GM19193 (cell line): ENCODE results near the gene ITPKC.

Experiments used
- POLR2A ChIP-seq: IDR thresholded peaks from 4 replicates; pipeline ENCODE4 v1.6.1; 2011; ENCODE audit not compliant: insufficient read depth, insufficient read length; ENCODE audit errors: extremely low read depth

The ITPKC gene

GRCh38 chr19:40741527-40742390 lies 24.8 kb downstream of the ITPKC start:
- TF ChIP-seq POLR2A = no peak

- TF ChIP-seq POLR2A = no peak
These were observed 25.6 kb downstream of the ITPKC start for GRCh38 chr19:40742477-40742876.

GRCh38 chr19:40742886-40743285 lies 26.0 kb downstream of the ITPKC start:
- TF ChIP-seq POLR2A = no peak

GRCh38 chr19:40743926-40744325 lies 27.0 kb downstream of the ITPKC start:
- TF ChIP-seq POLR2A = no peak

- TF ChIP-seq POLR2A = no peak
These were observed 27.9 kb downstream of the ITPKC start for GRCh38 chr19:40744554-40745401.

GRCh38 chr19:40745402-40745780 lies 28.5 kb downstream of the ITPKC start:
- no peak for TF ChIP-seq POLR2A

- TF ChIP-seq POLR2A = no peak
These were observed 30.6 kb downstream of the ITPKC start for GRCh38 chr19:40747536-40747935.

- TF ChIP-seq POLR2A = peak; percentile 33
These were observed 33.4 kb downstream of the ITPKC start, which contains the start of gene ACTMAP for GRCh38 chr19:40750058-40750873. ACTMAP (minus strand) TSS chr19:40750477; CDS start chr19:40749803, 674 bp downstream.

GRCh38 chr19:40750874-40751537 lies 34.1 kb downstream of the ITPKC start, which contains the start of gene SNRPA:
SNRPA (plus strand) TSS chr19:40751203; CDS start chr19:40751409, 206 bp downstream.
- peak; percentile 79 for TF ChIP-seq POLR2A

GRCh38 chr19:40752257-40752781 lies 35.4 kb downstream of the ITPKC start:
- TF ChIP-seq POLR2A = no peak

- no peak for TF ChIP-seq POLR2A
These were observed 37.8 kb downstream of the ITPKC start for GRCh38 chr19:40754611-40755247.

GRCh38 chr19:40755248-40755624 lies 38.3 kb downstream of the ITPKC start:
- no peak for TF ChIP-seq POLR2A

- TF ChIP-seq POLR2A = no peak
These were observed 38.9 kb downstream of the ITPKC start for GRCh38 chr19:40755791-40756190.
